ENCODE data around the gene GRK5.

The GRK5 gene

GRCh38 chr10:119466076-119466475 lies 258.7 kb downstream of the GRK5 start:
- Histone ChIP-seq H3K4me1 (no peaks in the 10 kb centered on the region), H3K4me3 (ENCODE audit: low read depth, low read length) (no peak overlapping the region), H3K27me3 (no peaks in the 10 kb centered on the region), H3K36me3 (no peaks in the 10 kb centered on the region), H3K9me3 (no peaks in the 10 kb centered on the region)
- no peak for DNase-seq
- TF ChIP-seq CTCF (IDR thresholded peaks at IDR 0.05; ENCODE audit: low read depth, low read length) = no peak

GRCh38 chr10:119466655-119467054 lies 259.3 kb downstream of the GRK5 start:
- Histone ChIP-seq H3K4me3 (ENCODE audit: low read depth, low read length) (no peak overlapping the region), H3K36me3 (no peaks in the 10 kb centered on the region), H3K27me3 (no peaks in the 10 kb centered on the region), H3K4me1 (no peaks in the 10 kb centered on the region), H3K9me3 (no peaks in the 10 kb centered on the region)
- DNase-seq = no peak
- no peak for TF ChIP-seq CTCF (IDR thresholded peaks at IDR 0.05; ENCODE audit: low read depth, low read length)

GRCh38 chr10:119468542-119469324 lies 261.4 kb downstream of the GRK5 start:
- Histone ChIP-seq H3K9me3 (no peaks in the 10 kb centered on the region), H3K4me1 (no peaks in the 10 kb centered on the region), H3K27me3 (no peaks in the 10 kb centered on the region), H3K36me3 (no peaks in the 10 kb centered on the region), H3K4me3 (ENCODE audit: low read depth, low read length) (no peak overlapping the region)
- no peak for DNase-seq
- no peak for TF ChIP-seq CTCF (IDR thresholded peaks at IDR 0.05; ENCODE audit: low read depth, low read length)

GRCh38 chr10:119469325-119469707 lies 261.9 kb downstream of the GRK5 start:
- no peak for DNase-seq
- no peaks in the 10 kb centered on the region for H3K27me3 ChIP-seq
- TF ChIP-seq CTCF (IDR thresholded peaks at IDR 0.05; ENCODE audit: low read depth, low read length) = no peak
- H3K9me3 ChIP-seq = no peaks in the 10 kb centered on the region
- no peaks in the 10 kb centered on the region for H3K4me1 ChIP-seq
- H3K36me3 ChIP-seq = no peaks in the 10 kb centered on the region
- no peak overlapping the region for H3K4me3 ChIP-seq (ENCODE audit: low read depth, low read length)

GRCh38 chr10:119469846-119470245 lies 262.5 kb downstream of the GRK5 start:
- no peaks in the 10 kb centered on the region for H3K9me3 ChIP-seq
- H3K36me3 ChIP-seq = no peaks in the 10 kb centered on the region
- no peak for TF ChIP-seq CTCF (IDR thresholded peaks at IDR 0.05; ENCODE audit: low read depth, low read length)
- no peaks in the 10 kb centered on the region for H3K4me1 ChIP-seq
- no peak overlapping the region for H3K4me3 ChIP-seq (ENCODE audit: low read depth, low read length)
- DNase-seq = no peak
- H3K27me3 ChIP-seq = no peaks in the 10 kb centered on the region

GRCh38 chr10:119470920-119471702 lies 263.7 kb downstream of the GRK5 start:
- no peak for TF ChIP-seq CTCF (IDR thresholded peaks at IDR 0.05; ENCODE audit: low read depth, low read length)
- no peak for DNase-seq

More at GRCh38 chr10:119470920-119471702, 263.7 kb downstream of the GRK5 start:
- Histone ChIP-seq H3K4me1 (no peaks in the 10 kb centered on the region), H3K4me3 (ENCODE audit: low read depth, low read length) (no peak overlapping the region), H3K27me3 (no peaks in the 10 kb centered on the region), H3K36me3 (no peaks in the 10 kb centered on the region), H3K9me3 (no peaks in the 10 kb centered on the region)
